MCF 10A (cell line): Measurements from ENCODE around the gene RNF212. TPM values are rescaled to one million over a fixed set of nuclear protein-coding genes. Genes with fewer than 3 reads are reported as not detected.

ENCODE experiments used
- BruUV-seq: library from RNA; stranded (reverse); fragments of 400-500 nt; replicated peaks from 2 replicates; lab custom pipeline; 2021; lab: Mats Ljungman, UMichigan
- CTCF ChIA-PET: fragments of 300-600 bp; sonication (Branson Sonifier 250); formaldehyde crosslinking; extraction: SDS; loops from one replicate; lab custom pipeline; 2021; ENCODE audit warnings: antibody characterized with exemption, inconsistent platforms; lab: Yijun Ruan, JAX
- POLR2A ChIA-PET: fragments of 300-600, 350-650 bp; sonication (Branson Sonifier 250); formaldehyde crosslinking; extraction: SDS; loops from one replicate; lab custom pipeline; 2020; ENCODE audit warnings: antibody characterized with exemption, inconsistent platforms; lab: Yijun Ruan, JAX
- DNase-seq: peaks from one replicate; pipeline ENCODE4 v3.0.0-alpha.2; 2018; ENCODE audit not compliant: unreplicated experiment
- H3K27ac Mint-ChIP-seq: one replicate; pipeline ENCODE4 v1.8.0; 2022; ENCODE audit warnings: mild to moderate bottlenecking, low read depth, mixed read lengths; ENCODE audit not compliant: unreplicated experiment
- H3K27me3 Mint-ChIP-seq: one replicate; pipeline ENCODE4 v1.8.0; 2022; ENCODE audit warnings: mixed read lengths; ENCODE audit not compliant: insufficient read depth, unreplicated experiment
- H3K36me3 Mint-ChIP-seq: one replicate; pipeline ENCODE4 v1.8.0; 2022; ENCODE audit warnings: mild to moderate bottlenecking, moderate library complexity, mixed read lengths; ENCODE audit not compliant: insufficient read depth, unreplicated experiment
- H3K4me1 Mint-ChIP-seq: one replicate; pipeline ENCODE4 v1.8.0; 2022; ENCODE audit warnings: mixed read lengths; ENCODE audit not compliant: insufficient read depth, unreplicated experiment
- H3K4me3 Mint-ChIP-seq: one replicate; pipeline ENCODE4 v1.8.0; 2022; ENCODE audit warnings: mild to moderate bottlenecking, moderate library complexity, mixed read lengths; ENCODE audit not compliant: unreplicated experiment
- H3K9me3 Mint-ChIP-seq: one replicate; pipeline ENCODE4 v1.8.0; 2022; ENCODE audit warnings: mixed read lengths; ENCODE audit not compliant: unreplicated experiment
- intact Hi-C: fragments of 100-400 bp; cut with micrococcal nuclease; formaldehyde crosslinking; loops from 2 replicates; pipeline ENCODE4 v1.14.1; 2022
- total RNA-seq: library from RNA; stranded (reverse); gene quantifications from 2 replicates; pipeline ENCODE4 v1.2.3, GENCODE V29; 2022
- TF ChIP-seq, protein P1 (sequence below): fragments of 200-600 bp; IDR thresholded peaks from one replicate; pipeline ENCODE4 v1.8.0; 2022; ENCODE audit warnings: antibody characterized with exemption, mild to moderate bottlenecking; ENCODE audit not compliant: unreplicated experiment

Gene RNF212
- total RNA-seq, 1 experiment from 2014 or later, result not detected

DNA sequence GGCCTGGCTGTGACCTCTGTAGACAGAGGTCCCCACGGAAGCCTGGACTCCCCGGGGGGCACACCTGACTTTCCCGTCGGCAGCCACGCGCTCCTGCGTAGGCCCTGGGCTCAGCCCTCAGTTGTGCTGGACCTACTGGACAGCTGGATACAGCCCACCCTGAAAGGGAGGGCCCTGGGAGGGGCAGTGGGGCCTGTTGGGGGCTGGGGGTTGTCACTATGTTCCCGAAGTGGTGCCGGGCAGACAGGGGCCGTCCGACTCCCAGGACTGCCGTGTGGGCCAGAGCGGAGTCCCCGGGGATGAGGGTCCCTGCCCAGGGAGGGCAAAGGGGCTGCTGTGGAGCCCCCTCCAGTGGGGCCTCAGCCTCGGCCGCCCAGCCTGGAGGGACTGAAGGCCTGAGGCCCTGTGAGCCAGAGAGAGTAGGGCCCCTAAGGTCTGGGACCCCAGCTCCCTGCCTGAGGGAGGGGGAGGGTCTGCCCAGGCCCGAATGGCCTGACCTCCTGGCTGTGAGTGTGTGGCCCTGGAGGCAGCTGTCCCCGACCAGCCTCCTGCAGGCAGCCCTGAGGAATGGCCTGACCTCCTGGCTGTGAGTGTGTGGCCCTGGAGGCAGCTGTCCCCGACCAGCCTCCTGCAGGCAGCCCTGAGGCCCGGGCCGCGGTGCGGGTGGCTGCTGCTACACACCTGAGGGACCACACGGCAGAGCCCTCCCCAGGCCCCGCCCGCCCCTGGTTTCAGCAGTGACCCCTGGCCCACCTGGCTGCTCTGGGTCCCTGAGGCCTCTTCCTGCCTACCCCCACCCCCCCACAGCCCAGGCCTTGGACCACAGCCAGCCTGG, 76.2 kb downstream of the RNF212 start:
- POLR2A ChIA-PET, result no interaction called here
- no peak overlapping the region for H3K4me3 Mint-ChIP-seq

DNA sequence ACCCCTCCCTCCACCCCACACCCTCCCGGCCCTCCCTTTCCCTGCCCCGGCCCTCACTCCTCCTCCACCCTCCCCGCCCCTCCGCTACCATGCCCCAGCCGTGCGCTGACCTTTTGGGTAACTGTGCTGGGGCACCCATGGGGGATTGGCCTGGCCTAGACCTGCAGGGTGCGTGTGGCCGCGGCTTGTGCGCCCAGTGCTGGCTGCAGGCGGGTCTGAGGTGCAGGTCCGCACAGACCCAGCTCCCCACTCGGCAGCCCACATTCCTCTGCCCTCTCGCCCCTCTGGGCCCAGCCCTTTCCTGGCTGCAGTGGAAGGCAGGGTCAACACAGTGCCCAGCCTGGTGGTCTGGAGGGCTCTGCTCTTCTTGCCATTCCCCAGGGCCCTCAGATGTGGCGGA, 77.3 kb downstream of the RNF212 start:
- no peak overlapping the region for H3K27ac Mint-ChIP-seq
- H3K9me3 Mint-ChIP-seq, result no peaks in the 10 kb centered on the region
- H3K36me3 Mint-ChIP-seq, result peaks cover 17% of the 10 kb centered on the region
- CTCF ChIA-PET, result no interaction called here
- H3K4me1 Mint-ChIP-seq, result peaks cover 5% of the 10 kb centered on the region
- no TSS peak for BruUV-seq
- DNase-seq, result no peak
- TF ChIP-seq, protein P1, sequence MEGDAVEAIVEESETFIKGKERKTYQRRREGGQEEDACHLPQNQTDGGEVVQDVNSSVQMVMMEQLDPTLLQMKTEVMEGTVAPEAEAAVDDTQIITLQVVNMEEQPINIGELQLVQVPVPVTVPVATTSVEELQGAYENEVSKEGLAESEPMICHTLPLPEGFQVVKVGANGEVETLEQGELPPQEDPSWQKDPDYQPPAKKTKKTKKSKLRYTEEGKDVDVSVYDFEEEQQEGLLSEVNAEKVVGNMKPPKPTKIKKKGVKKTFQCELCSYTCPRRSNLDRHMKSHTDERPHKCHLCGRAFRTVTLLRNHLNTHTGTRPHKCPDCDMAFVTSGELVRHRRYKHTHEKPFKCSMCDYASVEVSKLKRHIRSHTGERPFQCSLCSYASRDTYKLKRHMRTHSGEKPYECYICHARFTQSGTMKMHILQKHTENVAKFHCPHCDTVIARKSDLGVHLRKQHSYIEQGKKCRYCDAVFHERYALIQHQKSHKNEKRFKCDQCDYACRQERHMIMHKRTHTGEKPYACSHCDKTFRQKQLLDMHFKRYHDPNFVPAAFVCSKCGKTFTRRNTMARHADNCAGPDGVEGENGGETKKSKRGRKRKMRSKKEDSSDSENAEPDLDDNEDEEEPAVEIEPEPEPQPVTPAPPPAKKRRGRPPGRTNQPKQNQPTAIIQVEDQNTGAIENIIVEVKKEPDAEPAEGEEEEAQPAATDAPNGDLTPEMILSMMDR, result no peak
- POLR2A ChIA-PET, result no interaction called here
- no peaks in the 10 kb centered on the region for H3K27me3 Mint-ChIP-seq
- no peak overlapping the region for H3K4me3 Mint-ChIP-seq
- intact Hi-C loops, result no loop called here

More for the DNA sequence above, 76.2 kb downstream of the RNF212 start:
- DNase-seq, result no peak
- H3K27ac Mint-ChIP-seq, result no peak overlapping the region
- CTCF ChIA-PET, result no interaction called here
- intact Hi-C loops, result no loop called here
- no peaks in the 10 kb centered on the region for H3K27me3 Mint-ChIP-seq
- TF ChIP-seq, protein P1, result no peak
- H3K4me1 Mint-ChIP-seq, result peaks cover 12% of the 10 kb centered on the region
- H3K9me3 Mint-ChIP-seq, result no peaks in the 10 kb centered on the region
- BruUV-seq, result no TSS peak
- H3K36me3 Mint-ChIP-seq, result peaks cover 17% of the 10 kb centered on the region

DNA sequence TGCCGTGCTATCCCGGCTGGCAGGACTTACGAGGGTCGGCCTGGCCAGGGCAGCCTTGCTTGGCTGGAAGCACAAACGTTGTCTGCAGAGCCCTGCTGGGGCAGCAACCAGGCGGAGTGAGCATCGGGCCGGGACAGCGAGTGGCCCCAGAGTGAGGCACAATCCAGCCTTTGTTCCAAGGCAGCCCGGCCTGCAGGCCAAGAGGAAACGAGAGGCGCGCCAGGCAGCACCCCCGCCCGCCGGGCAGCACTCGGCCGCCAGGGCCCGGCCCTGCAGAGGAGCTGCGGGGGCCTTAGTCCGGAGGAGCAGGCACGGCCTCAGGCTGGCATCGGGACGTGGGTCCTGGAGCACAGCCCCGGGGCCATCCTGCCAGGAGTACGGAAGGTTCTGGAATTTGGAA, 77.9 kb downstream of the RNF212 start:
- peaks cover 17% of the 10 kb centered on the region for H3K36me3 Mint-ChIP-seq
- TF ChIP-seq, protein P1, result no peak
- intact Hi-C loops, result no loop called here
- H3K27ac Mint-ChIP-seq, result no peak overlapping the region
- POLR2A ChIA-PET, result no interaction called here
- DNase-seq, result no peak
- no TSS peak for BruUV-seq
- no peaks in the 10 kb centered on the region for H3K9me3 Mint-ChIP-seq
- CTCF ChIA-PET, result no interaction called here
- no peaks in the 10 kb centered on the region for H3K27me3 Mint-ChIP-seq
- peaks cover 5% of the 10 kb centered on the region for H3K4me1 Mint-ChIP-seq
- no peak overlapping the region for H3K4me3 Mint-ChIP-seq

DNA sequence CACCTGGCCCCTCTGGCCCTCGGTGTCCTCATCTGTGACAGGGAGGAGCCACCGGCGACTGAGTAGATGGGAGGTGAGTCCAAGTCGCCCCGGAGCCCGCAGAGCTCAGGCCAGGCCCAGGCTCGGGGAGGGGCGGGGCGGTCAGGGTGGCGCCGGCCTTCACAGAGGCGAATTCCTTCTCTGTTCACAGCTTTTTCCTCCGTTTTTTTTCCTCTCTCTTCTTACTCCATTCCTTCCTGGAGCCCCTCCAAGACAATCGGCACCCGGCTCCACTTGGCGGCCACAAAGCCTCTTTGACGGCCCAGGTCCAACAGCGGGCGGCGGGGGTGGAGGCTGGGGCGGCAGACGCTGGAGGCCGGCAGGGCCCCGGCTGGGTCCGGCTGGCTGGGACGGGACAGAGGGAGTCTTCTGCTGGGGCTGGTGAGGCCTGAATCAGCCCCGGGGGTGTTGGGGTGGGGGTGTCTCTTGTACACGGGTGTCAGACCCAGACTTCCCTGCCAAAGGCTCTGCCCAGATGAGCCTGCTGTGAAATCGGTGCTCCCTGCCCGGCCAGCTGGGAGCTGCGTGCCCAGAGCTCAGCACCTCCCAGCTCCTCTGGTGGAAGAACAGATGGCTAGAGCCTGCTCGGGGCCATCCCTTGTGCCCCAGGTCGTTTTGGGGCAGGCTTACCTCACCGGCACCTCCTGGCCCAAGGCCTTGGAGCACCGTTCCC, 79.4 kb downstream of the RNF212 start:
- Mint-ChIP-seq H3K9me3 (no peaks in the 10 kb centered on the region), H3K4me3 (no peak overlapping the region), H3K4me1 (no peaks in the 10 kb centered on the region), H3K27me3 (no peaks in the 10 kb centered on the region), H3K27ac (no peak overlapping the region), H3K36me3 (peaks cover 12% of the 10 kb centered on the region)
- POLR2A ChIA-PET, result no interaction called here
- DNase-seq, result no peak
- CTCF ChIA-PET, result interaction anchor here (0.8 to 1.0 kb wide), 2 partner anchors 19 to 98 kb away, joined by 3 to 4 read pairs; no protein-coding TSS in a partner anchor
- TF ChIP-seq, protein P1, result no peak
- BruUV-seq, result no TSS peak
- intact Hi-C loops, result no loop called here
